Central memory CD8-positive, alpha-beta T cell (primary cell): ENCODE measurements around the gene UAP1.
"Not testable (repeated sequence)": the region's sequence is repeated elsewhere in the genome, so short reads cannot be mapped to it uniquely, and the experiment has no call there.

Experiments
- ATAC-seq: fragments of 150-1000 bp; cut with Tn5 transposase; replicated peaks from 2 replicates; pipeline ENCODE4 v1.10.0; 2022; ENCODE audit warnings: mild to moderate bottlenecking, moderate FRiP score, moderate number of reproducible peaks; ENCODE audit not compliant: poor library complexity, severe bottlenecking; ENCODE audit errors: extremely low read depth
- DNase-seq, 2 donors: peaks; one replicate each; pipeline ENCODE4 v3.0.0; 2021; ENCODE audit warnings: low spot score in 2 of 2
- H3K27ac Mint-ChIP-seq: one replicate; pipeline ENCODE4 v1.8.0; 2022; ENCODE audit warnings: low read depth, mild to moderate bottlenecking, moderate library complexity, mixed read lengths
- H3K27me3 Mint-ChIP-seq: one replicate; pipeline ENCODE4 v1.8.0; 2022; ENCODE audit warnings: mixed read lengths
- H3K36me3 Mint-ChIP-seq: one replicate; pipeline ENCODE4 v1.8.0; 2022; ENCODE audit warnings: mild to moderate bottlenecking, moderate library complexity, mixed read lengths; ENCODE audit not compliant: insufficient read depth
- H3K4me1 Mint-ChIP-seq: one replicate; pipeline ENCODE4 v1.8.0; 2022; ENCODE audit warnings: mixed read lengths
- H3K4me3 Mint-ChIP-seq: one replicate; pipeline ENCODE4 v1.8.0; 2022; ENCODE audit warnings: mild to moderate bottlenecking, moderate library complexity, mixed read lengths
- H3K9me3 Mint-ChIP-seq: one replicate; pipeline ENCODE4 v1.8.0; 2022; ENCODE audit warnings: mixed read lengths

UAP1 gene

GRCh38 chr1:162599451-162599850 lies 37.9 kb downstream of the UAP1 start:
- DNase-seq (no peak), ATAC-seq (no peak)
- Mint-ChIP-seq H3K4me3 (no peak overlapping the region), H3K9me3 (no peaks in the 10 kb centered on the region), H3K27ac (no peak overlapping the region), H3K4me1 (no peaks in the 10 kb centered on the region), H3K27me3 (no peaks in the 10 kb centered on the region), H3K36me3 (peaks cover 11% of the 10 kb centered on the region)

DNA sequence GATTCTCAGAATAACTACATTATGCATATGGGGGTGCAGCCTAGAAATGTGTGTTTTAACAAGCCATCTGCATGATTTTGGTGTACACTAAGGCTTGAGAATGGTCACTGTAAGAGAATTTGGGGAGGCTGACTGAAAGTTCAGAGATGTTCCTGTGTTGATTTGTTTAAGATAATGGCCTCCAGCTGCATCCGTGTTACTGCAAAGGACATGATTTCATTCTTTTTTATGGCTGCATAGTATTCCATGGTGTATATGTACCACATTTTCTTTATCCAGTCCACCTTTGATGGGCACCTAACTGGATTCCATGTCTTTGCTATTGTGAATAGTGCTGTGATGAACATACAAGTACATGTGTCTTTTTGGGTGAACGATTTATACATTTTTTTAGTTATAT lies 41.6 kb downstream of the UAP1 start:
- not testable (repeated sequence) for H3K4me1 Mint-ChIP-seq, H3K4me3 Mint-ChIP-seq, H3K27ac Mint-ChIP-seq, H3K27me3 Mint-ChIP-seq, DNase-seq, ATAC-seq, H3K36me3 Mint-ChIP-seq, H3K9me3 Mint-ChIP-seq

GRCh38 chr1:162605225-162605927 lies 43.9 kb downstream of the UAP1 start:
- Mint-ChIP-seq H3K36me3 (peaks cover 9% of the 10 kb centered on the region), H3K4me1 (no peaks in the 10 kb centered on the region), H3K27me3 (no peaks in the 10 kb centered on the region), H3K27ac (no peak overlapping the region), H3K9me3 (no peaks in the 10 kb centered on the region), H3K4me3 (no peak overlapping the region)
- DNase-seq, result no peak
- no peak for ATAC-seq

DNA sequence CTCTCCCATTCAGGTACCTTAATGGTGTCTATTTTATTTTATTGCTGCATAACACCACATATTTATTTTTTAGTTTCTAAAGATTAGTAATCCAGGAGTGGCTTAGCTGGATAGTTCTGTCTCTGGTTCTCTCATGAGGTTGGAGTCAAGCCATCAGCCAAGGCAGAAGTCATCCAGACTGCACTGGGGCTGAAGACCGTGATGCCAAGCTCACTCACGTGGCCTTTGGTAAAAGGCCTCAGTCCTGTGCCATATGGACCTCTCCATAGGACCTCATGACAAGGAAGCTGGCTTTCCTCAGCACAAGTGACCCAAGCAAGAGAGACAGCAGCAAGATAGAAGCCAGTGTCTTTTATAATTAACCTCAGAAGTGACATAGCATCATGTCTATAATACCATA lies 47.8 kb downstream of the UAP1 start:
- no peak overlapping the region for H3K4me3 Mint-ChIP-seq
- H3K27me3 Mint-ChIP-seq, result no peaks in the 10 kb centered on the region
- no peaks in the 10 kb centered on the region for H3K9me3 Mint-ChIP-seq
- no peaks in the 10 kb centered on the region for H3K4me1 Mint-ChIP-seq
- peaks cover 5% of the 10 kb centered on the region for H3K36me3 Mint-ChIP-seq
- H3K27ac Mint-ChIP-seq, result no peak overlapping the region
- ATAC-seq (no peak), DNase-seq (no peak)

DNA sequence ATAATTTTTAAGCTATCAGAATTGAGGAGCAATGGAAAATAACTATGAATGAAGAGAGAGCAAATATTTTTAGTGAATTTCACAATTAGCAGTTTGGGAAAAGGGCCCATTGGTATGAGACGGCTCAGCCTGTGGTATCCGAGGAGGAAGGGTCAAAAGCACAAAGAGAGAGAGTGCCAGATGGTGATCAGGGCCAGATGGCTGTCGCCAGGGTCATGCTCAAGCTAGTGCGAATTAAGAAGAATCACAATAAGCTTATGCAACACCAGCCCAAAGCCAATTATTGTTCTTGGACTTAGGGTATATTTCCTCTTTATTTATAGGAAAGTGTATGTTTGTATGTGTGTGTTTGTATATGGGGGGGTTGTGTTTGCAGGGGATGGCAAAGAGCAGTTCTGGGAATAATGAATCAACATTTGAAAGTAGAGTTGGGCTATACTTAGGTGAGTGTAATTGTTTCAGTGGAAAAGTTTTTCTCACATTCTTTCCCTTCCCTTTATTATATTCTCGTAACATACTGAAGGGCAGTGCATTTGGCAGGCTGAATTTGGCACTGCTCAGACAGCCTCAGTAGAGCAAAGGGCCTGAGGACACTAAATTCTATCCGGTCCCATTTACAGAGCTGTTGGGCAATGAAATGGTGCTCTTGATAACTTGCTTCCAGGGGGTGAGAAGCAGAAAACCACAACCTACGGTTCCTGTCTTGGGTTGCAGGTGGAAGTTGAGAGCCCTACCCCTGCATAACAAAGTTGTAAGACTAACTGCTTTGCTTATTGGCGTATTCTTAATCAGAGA lies 51.3 kb downstream of the UAP1 start:
- Mint-ChIP-seq H3K27ac (no peak overlapping the region), H3K4me1 (no peaks in the 10 kb centered on the region), H3K9me3 (no peaks in the 10 kb centered on the region), H3K36me3 (peaks cover 5% of the 10 kb centered on the region), H3K4me3 (no peak overlapping the region), H3K27me3 (no peaks in the 10 kb centered on the region)
- DNase-seq, result no peak
- no peak for ATAC-seq

DNA sequence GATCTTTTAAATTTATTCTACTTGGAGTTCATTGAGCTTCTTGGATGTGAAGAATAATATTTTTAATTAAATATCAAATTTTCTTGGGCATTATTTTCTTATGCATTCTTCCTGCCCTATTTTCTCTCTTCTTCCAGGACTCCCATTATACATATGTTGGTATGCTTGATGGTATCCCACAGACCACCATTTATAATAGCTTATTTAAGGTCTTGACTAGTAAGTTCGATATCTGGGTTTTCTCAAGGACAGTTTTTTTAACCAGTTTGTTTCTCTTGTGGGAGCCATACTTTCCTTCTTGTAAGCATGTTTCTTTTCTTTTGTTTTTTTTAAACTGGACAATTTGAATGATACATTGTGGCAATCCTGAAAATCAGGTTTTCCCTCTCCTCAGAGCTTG lies 55.3 kb downstream of the UAP1 start:
- H3K4me3 Mint-ChIP-seq, result no peak overlapping the region
- no peaks in the 10 kb centered on the region for H3K9me3 Mint-ChIP-seq
- no peaks in the 10 kb centered on the region for H3K4me1 Mint-ChIP-seq
- H3K27ac Mint-ChIP-seq, result no peak overlapping the region
- H3K27me3 Mint-ChIP-seq, result no peaks in the 10 kb centered on the region
- H3K36me3 Mint-ChIP-seq, result no peaks in the 10 kb centered on the region
- DNase-seq (no peak), ATAC-seq (no peak)

GRCh38 chr1:162617513-162617912 lies 56.0 kb downstream of the UAP1 start:
- no peak overlapping the region for H3K4me3 Mint-ChIP-seq
- no peaks in the 10 kb centered on the region for H3K4me1 Mint-ChIP-seq
- H3K27ac Mint-ChIP-seq, result no peak overlapping the region
- H3K9me3 Mint-ChIP-seq, result no peaks in the 10 kb centered on the region
- DNase-seq (no peak), ATAC-seq (no peak)
- H3K36me3 Mint-ChIP-seq, result no peaks in the 10 kb centered on the region
- no peaks in the 10 kb centered on the region for H3K27me3 Mint-ChIP-seq

GRCh38 chr1:162619076-162619475 lies 57.6 kb downstream of the UAP1 start:
- Mint-ChIP-seq H3K9me3 (no peaks in the 10 kb centered on the region), H3K4me3 (no peak overlapping the region)

DNA sequence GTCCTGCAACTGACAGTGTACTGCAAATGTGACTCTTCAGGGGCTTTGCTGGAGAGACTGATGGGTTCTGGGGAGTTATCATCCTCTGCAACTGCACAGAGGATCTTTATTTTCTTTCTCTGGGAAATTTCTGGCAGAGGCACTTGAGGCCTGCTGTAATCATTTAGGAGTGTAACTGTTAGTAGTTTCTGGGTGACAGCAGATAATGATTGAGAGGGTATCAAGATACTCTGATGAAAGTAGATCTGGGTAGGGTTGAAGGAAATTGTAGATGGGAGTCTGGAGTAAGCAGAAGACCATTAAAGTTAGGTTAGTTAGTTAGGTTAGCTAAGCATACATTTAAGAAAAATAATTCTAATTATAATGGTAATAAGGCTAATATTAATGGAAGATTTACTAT lies 59.7 kb downstream of the UAP1 start:
- no peak for ATAC-seq
- H3K9me3 Mint-ChIP-seq, result no peaks in the 10 kb centered on the region
- no peak for DNase-seq
- H3K4me1 Mint-ChIP-seq, result no peaks in the 10 kb centered on the region
- H3K27me3 Mint-ChIP-seq, result no peaks in the 10 kb centered on the region
- peaks cover 2% of the 10 kb centered on the region for H3K36me3 Mint-ChIP-seq
- H3K4me3 Mint-ChIP-seq, result no peak overlapping the region
- H3K27ac Mint-ChIP-seq, result no peak overlapping the region

More at GRCh38 chr1:162619076-162619475, 57.6 kb downstream of the UAP1 start:
- Mint-ChIP-seq H3K4me1 (no peaks in the 10 kb centered on the region), H3K27me3 (no peaks in the 10 kb centered on the region), H3K27ac (no peak overlapping the region), H3K36me3 (peaks cover 2% of the 10 kb centered on the region)
- ATAC-seq (no peak), DNase-seq (no peak)

GRCh38 chr1:162625679-162626078 lies 64.2 kb downstream of the UAP1 start:
- peaks cover 18% of the 10 kb centered on the region for H3K27me3 Mint-ChIP-seq
- no peak overlapping the region for H3K27ac Mint-ChIP-seq
- H3K36me3 Mint-ChIP-seq, result peaks cover 2% of the 10 kb centered on the region
- H3K4me3 Mint-ChIP-seq, result no peak overlapping the region
- H3K9me3 Mint-ChIP-seq, result no peaks in the 10 kb centered on the region
- ATAC-seq, result no peak
- no peaks in the 10 kb centered on the region for H3K4me1 Mint-ChIP-seq
- DNase-seq, result no peak

GRCh38 chr1:162626094-162626493 lies 64.6 kb downstream of the UAP1 start:
- peaks cover 2% of the 10 kb centered on the region for H3K36me3 Mint-ChIP-seq
- H3K27ac Mint-ChIP-seq, result no peak overlapping the region
- H3K4me3 Mint-ChIP-seq, result no peak overlapping the region
- no peaks in the 10 kb centered on the region for H3K4me1 Mint-ChIP-seq
- H3K27me3 Mint-ChIP-seq, result peaks cover 18% of the 10 kb centered on the region
- DNase-seq (no peak), ATAC-seq (no peak)
- no peaks in the 10 kb centered on the region for H3K9me3 Mint-ChIP-seq

- no peak for DNase-seq
- Mint-ChIP-seq H3K4me3 (no peak overlapping the region), H3K4me1 (no peaks in the 10 kb centered on the region), H3K27me3 (peaks cover 25% of the 10 kb centered on the region), H3K9me3 (no peaks in the 10 kb centered on the region), H3K36me3 (peaks cover 3% of the 10 kb centered on the region), H3K27ac (no peak overlapping the region)
- no peak for ATAC-seq
These were observed 65.2 kb downstream of the UAP1 start for GRCh38 chr1:162626761-162627160.

GRCh38 chr1:162627662-162628296 lies 66.3 kb downstream of the UAP1 start:
- Mint-ChIP-seq H3K27me3 (peaks cover 25% of the 10 kb centered on the region), H3K36me3 (peaks cover 3% of the 10 kb centered on the region), H3K4me1 (no peaks in the 10 kb centered on the region), H3K27ac (no peak overlapping the region), H3K9me3 (no peaks in the 10 kb centered on the region), H3K4me3 (no peak overlapping the region)
- ATAC-seq, result no peak
- no peak for DNase-seq
